Embryonic facial prominence (tissue), 1 donor: ENCODE data around the gene URB2.
A peak's percentile ranks its signal among the peaks of the same experiment; 100 is the strongest.
"Not testable (repeated sequence)": the region's sequence is repeated elsewhere in the genome, so short reads cannot be mapped to it uniquely, and the experiment has no call there.

ENCODE experiments used
- DNase-seq: peaks from one replicate; pipeline ENCODE4 v3.0.0-alpha.2; 2016; ENCODE audit errors: extremely low spot score

URB2 gene

DNA sequence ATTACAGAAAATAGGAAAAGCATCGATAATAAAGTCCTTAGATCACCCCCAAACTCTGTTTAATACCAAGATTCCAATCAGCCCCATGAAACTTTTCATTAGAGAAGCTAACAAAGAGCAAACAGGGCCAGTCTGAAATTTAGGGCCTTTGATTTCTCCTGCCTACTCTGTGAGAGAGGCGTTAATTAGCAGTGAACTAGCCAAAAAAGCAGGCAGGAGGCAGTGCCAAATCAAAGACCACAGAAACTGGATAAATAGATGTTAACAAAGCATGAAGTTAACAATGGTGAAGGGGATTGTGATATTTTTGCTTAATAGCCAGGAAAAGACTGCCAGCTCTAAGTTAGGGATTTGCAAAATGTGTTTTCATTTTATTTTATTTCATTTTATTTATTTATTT lies 11.3 kb upstream of the URB2 start:
- no peak for DNase-seq

DNA sequence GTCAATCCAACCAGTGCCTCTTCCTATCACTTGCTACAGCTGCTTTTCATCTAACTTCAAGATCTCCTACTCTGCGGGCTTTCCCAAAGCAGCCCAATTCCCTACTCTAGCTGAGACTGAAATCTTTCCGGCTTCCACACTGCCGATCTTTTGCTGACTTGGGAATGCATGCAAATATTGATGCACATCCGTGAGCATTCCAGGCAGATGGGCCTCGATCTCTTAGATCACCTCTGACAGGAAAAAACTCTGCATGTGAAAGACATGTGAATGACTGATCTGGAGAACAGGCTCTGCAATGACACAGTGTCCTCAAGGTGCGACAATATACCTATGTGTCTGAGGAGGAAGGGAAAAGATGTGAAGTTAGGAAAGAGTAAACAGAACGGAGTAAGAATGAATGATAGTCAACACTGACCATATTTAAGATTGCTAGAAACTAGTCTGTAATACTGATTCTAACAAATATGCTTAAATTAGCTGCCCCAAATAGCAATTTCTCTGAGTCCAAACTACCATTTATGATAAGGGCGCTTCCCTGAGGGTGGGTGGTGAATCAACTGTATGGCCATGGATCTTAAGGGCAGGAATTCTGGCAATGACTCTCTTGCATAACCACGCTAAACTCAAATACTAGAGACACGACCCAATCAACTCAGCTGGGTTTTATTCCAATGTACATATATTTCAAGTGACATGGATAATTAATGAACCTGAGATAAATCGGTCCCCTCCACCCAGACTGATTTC lies 8.5 kb upstream of the URB2 start:
- no peak for DNase-seq

DNA sequence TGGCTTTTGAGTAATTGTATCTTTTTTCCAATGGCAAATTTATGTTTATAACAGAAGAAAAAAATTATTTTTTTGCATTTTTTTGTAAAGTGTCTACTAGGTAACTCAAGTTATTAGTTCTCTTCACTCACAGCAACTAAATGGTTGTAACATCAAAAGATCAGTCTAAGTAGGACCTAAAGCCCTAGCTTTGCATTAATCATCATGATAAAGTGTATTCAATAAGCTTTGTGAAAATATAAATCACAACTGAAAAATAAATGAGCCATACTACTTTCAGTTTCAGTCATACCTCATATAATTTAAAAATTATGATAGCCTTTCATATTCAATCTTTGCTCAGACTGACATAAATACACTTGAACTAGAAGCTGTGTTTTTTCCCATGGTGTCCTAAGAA lies 7.0 kb upstream of the URB2 start:
- DNase-seq = no peak

DNA sequence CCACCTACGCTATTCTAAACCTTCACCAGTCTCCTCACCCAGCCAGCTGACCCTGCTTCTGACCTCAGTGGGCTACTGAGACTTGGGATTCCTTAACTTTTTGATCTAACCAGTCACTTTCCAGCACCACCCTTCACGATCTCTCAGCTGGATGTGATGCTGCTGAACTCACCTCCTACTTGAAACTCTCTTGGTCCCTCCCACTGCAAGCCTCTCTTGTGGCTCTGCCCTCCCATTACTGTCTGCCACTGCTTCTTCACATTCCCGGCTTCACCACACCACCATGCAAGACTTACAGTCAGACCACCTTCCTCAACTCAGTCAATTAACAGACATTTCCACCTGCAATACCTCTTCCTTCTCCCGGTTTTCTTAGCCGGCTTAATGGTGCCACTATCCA lies 6.4 kb upstream of the URB2 start:
- DNase-seq = no peak

DNA sequence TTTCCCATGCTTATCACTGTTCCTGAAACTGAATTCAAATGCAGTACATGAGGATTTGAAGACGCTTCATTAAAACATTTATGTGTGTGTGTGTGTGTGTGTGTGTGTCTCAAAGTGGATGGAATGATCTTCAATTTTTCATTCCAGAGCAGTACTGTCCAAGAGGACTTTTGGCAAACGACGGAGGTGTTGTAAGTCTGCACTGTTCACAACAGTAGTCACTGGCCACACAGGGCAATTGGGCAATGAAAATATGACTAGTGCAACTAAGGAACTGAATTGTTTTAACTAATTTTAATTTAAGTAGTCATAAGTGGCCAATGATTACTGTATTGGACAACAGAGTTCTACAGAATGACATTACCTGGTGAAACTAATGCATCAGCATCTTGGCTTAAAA lies 5.2 kb upstream of the URB2 start:
- DNase-seq = no peak

DNA sequence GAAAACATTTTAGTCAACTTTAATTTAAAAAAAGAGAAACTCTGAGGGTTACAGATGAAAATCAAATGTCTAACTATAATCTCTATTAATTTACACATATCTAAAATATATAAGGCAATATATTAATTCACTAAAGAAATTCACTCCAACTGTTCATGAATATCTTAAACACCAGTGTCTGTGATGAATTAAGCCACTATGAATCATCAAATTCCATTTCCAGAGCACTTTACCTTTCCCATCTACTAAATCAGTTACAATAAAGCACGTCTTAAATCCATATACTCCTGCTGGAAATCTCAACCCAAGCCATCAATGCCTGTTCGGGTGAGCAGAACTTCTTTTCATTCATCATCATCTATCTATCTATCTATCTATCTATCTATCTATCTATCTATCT lies 4.4 kb upstream of the URB2 start:
- no peak for DNase-seq

DNA sequence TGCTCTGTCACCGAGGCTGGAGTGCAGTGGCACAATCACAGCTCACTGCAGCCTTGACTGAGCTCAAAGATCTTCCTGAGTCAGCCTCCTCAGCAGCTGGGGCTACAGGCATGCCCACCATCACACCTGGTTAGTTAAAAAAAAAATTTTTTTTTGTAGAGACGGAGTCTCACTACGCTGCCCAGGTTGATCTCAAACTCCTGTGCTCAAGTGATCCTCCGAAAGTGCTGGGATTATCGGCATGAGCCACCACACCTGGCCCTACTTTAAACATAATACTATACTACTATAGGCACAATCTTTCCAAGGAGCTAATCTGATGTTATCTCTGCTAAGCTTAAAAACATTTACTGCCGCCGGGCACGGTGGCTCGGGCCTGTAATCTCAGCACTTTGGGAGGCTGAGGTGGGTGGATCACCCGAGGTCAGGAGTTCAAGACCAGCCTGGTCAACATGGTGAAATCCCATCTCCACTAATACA lies 3.4 kb upstream of the URB2 start:
- DNase-seq = not testable (repeated sequence)

DNA sequence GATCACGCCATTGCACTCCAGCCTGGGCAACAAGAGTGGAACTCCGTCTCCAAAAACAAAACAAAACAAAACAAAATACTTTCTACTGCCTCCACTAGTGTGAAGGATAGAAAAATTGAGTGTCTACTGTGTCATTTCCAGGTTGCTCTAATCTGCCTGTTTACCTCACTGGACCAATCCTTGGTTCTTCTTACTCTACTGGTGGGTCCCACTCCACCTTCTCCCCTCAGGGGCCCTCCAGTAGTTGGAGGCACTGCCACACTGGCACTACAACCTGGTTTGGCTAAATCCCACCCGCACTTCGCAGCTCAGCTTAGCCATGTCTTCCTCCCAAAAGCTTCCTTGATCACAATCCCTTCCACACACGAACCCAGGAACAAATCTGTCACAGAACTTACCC lies 2.8 kb upstream of the URB2 start:
- DNase-seq = no peak

DNA sequence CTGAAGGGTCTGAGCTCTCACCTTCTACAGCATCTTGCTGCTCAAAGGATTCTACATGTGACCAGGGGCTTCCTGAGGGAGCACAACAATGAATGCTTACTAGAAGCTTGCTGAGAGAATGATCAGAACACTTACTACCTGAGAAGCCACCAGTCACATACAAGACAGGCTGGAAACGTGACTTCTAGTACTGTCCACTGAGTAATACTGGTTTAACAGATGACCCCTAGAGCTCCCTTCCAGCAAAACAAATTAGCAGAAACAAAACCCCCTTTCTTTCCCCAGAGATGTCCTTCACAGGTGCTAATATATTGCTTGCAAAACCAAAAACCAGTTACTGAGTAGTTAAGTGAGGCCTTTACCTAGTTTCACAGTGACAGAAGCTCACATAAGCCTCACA lies 2.2 kb upstream of the URB2 start:
- DNase-seq = no peak

DNA sequence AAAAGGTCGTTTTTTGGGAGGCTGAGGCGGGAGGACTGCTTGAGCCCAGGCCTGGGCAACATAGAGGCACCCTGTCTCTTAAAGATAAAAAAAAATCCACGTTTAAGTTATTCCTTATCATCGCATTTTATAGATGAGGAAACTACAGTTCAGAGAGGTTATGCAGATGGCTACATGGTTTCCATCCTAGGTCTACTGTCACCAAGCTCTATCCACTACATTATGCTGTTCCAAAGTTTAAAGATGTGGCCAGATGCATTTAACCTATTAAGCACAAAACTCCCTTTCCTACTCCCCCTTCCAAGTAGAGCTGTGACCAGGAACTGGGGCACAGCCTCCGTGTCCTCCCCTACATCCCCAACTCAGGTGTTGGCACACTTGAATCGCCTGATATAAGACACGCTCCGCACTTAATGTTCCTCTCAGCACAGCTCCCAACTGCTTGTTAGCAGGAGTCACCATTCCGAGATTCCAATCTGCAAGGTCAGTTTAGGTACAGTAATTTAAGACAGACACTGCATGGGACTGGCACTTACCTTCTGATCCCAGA lies 1.5 kb upstream of the URB2 start:
- no peak for DNase-seq

DNA sequence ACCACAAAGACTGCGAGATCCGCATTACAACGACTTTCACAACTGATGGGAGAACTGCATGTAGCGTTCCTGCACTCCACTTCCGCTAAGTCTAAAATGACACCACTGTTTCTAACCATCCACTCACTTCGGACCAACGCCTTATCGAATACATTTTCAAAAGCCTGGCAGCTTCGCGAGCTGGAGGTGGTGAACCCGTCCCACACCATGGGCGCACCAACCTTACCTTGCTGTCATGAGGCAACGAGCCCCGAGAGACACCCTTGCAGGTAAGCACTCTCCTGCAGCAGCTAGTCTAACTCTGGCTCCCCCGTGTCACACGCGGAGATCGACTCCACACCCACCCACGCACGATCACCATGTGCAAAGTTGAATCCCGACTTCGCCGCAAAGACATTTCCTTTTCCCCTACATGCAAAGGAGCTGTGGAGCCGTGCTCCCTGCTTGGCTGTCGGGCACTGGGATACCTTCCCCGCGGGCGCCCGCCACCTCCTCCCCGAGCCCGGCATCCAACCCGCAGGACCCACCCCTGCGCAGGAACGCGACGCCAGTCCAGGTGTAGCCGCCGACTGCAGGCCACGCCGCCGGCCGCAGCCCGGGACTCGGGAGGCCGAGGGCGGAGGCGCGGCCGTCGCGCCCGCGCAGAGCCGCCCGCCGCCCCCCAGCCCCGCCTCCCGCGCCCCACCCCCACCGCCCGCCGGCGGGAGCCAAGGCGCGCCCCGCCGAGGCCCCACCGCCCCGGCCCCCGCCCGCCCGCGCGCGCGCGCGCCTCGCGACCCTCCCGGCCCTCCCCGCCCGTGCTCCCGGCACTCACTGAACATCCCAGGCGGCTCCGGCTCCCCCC lies 754 bp upstream of the URB2 start:
- peak; percentile 8 for DNase-seq

DNA sequence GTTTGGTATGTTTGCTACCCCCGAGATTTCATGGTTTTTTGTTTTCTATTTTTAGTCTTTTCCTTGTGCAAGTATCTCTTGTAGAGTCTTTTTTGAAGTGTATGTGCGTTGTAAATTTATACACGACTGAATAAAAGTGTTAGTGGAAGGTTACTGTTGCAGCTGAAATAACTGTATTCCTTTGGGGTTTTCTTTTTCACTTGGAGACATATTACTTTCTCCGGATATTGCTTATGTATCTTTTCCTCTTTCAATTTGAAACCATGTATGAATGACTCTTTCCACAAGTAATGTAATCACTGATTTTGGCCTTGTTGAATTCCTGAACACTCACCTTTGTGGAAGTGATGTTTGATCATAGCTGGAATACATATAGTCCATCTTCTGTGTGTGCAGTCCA lies 956 bp downstream of the URB2 start:
- DNase-seq = no peak

DNA sequence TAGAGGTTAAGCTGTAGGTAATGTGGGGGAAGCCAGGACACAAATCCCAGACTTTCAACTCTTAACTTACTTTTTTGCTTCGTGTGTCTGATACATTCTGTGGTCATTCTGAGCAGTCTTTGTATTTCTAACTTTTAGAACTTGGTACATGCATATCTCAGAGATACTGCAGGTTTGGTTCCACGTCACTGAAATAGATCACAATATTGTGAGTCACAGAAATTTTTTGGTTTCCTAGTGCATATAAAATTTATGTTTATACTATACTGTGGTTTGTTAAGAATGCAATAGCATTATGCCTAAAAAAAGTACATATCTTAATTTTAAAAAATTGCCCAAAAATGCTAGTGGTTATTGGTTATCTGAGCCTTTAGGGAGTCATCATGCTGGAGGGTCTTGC lies 3.2 kb downstream of the URB2 start:
- no peak for DNase-seq

DNA sequence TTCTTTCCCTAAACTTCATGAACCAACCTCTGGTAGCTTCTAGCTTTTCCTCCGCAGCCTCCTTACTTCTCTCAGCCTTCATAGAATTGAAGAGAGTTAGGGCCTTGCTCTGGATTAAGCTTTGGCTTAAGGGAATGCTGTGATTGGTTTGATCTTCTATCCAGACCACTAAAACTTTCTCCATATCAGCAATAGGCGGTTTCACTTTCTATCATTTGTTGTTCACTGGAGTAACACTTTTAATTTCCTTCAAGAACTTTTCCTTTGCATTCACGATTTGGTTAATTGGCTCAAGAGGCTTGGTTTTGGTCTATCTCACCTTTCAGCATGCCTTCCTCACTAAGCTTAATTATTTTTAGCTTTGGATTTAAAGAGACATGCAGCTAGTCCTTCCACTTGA lies 5.1 kb downstream of the URB2 start:
- DNase-seq = no peak

DNA sequence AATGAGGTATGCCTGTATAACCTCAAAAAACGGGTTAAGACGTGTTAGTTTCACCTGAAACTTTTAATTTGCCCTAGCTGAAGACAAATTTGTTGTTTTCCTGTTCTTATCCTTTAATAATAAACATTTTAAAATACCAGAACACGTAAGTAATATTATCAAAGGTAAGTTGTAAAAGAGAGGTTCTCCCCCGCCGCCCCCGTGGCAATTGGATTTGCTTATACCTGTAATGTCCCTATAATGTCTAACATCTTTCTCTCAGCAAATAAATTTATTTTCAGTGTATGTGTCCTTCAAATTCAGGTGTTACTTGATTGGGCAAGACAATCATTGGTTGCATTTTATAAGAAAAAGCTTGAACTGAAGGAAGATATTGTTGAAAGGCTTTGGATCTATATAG lies 5.9 kb downstream of the URB2 start:
- DNase-seq = no peak

DNA sequence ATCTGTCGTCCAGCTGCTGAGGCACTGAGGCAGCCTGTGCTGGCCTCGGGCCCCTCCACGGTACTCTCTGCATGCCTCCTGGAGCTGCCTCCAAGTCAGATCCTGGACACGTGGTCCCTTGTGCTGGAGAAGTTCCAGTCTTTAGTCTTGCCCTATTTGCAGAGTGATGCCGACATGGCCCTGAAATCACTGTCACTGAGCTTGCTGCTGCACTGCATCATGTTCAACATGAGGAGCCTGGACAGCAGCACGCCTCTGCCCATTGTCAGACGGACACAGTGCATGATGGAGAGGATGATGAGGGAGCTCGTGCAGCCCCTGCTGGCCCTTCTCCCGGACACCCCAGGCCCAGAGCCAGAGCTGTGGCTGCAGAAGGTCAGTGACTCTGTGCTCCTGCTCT lies 10.0 kb downstream of the URB2 start:
- DNase-seq = no peak

DNA sequence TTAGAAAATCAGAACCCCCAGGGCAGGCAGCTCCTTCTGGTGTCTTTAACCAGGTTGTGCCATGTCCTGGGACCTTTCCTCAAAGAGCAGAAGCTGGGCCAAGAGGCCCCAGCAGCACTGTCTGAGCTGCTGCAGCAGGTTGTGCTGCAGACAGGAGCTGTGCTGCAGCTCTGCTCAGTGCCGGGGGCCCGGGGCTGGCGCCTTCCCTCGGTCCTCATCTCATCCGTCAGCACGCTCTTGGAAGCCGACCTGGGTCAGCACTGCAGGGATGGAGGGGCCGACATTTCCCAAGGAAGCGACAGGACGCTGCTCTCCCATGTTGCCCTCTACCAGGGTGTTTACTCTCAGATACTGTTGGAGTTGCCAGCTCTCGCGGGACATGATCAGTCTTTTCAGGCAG lies 11.7 kb downstream of the URB2 start:
- no peak for DNase-seq

DNA sequence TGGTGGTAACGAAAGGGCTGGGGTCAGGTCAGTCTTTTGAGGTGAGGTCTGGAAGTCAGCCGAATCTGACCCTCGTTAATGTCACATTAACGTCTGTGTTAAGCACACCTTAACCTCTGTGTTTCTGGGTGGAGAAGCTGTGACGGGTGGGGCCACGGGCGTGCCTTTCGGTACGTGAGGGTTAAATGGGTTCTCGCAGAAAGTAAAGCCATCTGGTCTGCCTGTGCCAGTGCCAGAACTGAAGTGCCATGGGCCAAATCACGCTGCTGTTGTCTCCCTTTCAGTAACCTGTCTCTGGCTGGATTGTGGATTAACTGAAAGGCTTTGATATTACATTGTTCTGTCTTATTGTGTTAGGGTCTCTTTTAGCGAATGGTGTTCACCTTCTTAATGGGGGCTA lies 14.4 kb downstream of the URB2 start:
- DNase-seq = no peak

DNA sequence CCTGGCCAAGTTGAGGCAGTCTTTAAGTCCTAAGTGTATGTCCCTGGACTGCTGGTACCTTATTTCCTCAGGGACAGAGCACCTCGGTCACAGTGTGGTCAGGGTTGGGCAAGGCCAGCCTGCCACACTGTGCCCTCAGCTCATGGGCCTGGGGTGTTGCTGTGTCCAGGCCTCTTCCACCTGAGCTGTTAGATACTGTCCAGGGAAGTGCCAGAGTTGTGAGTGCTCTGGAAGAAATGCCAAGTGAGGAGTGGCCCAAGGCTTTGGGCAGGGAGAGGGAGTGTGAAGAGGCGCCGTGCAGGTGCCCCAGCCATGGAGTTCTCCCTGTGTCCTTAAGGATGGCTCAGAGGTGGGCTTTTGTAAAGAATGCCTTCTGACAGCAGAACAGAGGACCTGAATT lies 15.3 kb downstream of the URB2 start:
- no peak for DNase-seq

DNA sequence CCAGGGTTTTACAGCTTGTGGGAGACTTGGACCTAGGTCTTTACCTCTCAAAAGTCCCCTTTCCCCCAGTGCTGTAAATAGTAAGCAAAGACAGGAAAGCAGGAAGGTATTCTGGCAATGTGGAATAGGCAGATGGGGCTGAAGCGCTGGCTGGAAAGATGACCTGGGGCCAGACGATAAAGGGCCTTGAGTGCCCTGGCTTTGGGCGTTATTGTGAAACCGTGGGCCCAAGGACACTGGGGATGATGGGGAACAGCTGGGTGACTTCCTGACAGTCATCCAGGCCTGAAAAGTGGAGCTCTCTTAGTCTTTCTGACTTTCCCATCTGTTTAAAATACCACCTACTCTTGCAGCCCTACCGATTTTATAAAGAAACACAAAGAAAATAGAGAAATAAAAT lies 16.3 kb downstream of the URB2 start:
- DNase-seq = no peak

DNA sequence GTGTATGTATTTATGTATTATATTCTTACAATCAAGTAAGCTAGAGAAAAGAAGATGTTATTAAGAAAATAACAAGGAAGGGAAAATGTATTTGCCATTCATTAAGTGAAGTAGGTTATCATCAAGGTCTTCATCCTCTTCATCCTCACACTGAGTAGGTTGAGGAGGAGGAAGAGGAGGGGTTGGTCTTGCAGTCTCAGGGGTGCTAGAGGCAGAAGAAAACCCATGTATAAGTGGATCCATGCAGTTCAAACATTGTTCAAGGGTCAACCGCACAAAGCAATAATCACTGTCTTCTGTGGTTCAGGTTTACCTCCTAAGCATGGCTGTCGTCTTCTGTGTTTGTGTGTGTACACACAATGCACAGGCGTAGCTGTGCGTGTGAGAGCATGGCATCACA lies 16.9 kb downstream of the URB2 start:
- DNase-seq = no peak

DNA sequence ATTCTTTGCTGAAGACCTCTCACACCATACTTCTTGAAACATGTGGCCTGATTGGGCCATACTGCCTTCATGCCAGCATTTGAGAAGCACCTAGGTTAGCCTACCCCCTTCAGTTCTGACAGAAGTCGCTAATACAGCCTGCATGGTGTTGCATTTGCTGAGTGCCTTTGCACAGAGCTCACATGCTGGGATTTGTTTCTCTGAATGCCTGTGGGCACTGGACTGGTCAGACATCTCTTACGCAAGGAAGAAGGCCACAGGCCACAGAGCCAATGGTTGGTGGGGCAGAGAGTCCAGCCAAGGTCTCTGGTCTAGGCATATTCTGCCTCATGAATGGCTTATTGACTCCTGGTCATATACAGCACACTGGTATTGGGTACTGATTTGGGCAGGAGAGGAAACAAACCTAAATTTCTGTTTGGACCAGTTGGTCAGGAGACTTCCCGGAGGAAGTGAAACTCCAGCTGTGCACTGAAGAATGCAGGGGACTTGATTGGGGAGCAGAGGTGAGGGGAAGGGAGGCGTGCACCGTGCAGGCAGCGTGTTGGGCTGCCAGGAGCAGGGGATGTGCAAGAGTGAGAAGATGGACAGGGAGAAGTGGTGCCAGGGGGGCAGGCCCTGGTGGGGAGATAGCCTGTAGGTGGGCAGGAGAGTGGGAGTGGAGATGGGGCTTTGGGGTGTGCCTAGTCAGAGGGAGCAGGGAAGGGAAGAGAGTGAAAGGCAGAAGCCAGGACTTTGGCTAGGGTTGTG lies 18.1 kb downstream of the URB2 start:
- no peak for DNase-seq
